GM19025 (cell line): ENCODE data around the gene ARHGAP19.

Experiments
- ATAC-seq: cut with Tn5 transposase; IDR thresholded peaks from one replicate; pipeline ENCODE4 v1.9.1; 2021; ENCODE audit warnings: mild to moderate bottlenecking, low read depth, moderate library complexity; ENCODE audit not compliant: unreplicated experiment

ARHGAP19 gene

DNA sequence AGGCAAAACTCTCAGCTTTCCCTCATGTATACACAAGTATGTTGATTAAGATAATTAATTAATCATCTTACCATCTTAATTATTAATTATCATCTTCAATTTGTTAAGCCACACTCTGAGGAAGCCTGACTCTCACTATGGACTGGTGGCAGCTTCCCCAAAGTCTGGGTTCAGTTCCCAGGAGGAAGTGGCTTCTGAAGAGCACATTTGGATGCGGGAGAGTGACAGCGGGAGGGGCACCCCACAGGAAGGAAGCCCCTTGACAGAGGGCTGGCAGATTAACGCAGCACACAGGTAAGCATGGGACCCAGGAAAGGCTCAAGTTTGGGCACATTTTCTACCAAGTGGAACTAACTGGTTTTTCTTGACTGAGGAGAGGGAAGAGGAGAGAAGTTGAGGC is 93.3 kb downstream of the ARHGAP19 start:
- no peak for ATAC-seq

DNA sequence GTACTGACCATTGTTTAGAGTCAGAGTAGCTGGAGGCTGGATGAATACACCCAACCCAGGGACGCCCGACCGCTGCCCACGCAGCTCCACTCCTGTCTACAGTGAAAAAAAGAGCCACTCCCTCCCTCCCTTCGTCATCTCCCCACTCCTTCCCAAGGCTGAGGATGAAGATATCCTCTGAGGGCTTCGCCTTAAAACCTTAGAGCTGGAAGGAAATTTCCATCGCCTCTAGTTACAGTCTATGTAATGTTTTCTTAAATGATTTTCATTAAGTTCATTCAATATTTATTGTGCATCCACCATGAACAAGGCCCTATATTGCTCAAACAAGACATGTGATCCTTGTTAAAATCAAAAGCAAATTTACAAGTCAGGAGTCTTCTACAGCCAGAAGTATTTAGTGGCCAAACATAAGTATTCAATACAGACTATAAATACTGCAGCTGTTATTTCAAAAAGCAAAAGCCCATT is 95.4 kb downstream of the ARHGAP19 start:
- no peak for ATAC-seq

DNA sequence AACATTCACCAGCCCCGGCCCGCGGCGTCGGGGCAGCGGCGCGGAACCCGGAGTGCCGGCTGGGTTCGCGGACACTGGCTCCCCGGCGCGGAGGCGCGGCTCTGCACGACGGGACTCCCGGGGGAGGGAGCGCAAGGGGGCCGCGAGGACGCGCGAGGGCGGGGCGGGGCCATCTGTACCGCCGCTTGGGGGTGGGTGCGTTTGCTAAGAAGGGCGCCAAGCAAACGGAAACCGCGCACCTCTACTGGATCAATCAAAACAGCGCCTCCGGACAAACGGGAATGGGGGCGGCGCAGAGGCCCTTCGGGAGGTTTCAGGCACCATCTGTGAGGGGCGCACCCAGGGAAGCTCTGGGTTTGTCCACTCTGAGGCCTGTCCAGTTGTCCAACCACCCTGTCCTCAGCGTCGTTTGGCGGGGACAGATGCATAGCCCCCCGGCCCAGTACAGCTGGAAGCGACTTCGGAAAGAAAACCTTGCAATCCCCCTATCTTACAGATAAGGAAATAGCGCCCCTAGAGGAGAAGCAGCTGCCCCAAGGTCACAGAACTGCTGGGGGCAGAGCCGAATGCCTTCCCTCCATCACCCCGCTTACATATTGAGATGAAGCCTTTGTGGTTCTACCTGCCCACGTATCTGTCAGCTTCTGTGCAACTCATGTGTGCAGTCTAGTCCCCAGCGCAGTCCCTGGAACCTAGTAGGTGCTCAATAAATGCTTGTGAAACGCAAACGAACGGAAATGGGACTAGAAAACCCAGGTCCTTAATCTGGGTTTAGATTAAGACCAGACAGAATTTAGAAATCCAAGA is 96.0 kb downstream of the ARHGAP19 start:
- ATAC-seq = no peak

DNA sequence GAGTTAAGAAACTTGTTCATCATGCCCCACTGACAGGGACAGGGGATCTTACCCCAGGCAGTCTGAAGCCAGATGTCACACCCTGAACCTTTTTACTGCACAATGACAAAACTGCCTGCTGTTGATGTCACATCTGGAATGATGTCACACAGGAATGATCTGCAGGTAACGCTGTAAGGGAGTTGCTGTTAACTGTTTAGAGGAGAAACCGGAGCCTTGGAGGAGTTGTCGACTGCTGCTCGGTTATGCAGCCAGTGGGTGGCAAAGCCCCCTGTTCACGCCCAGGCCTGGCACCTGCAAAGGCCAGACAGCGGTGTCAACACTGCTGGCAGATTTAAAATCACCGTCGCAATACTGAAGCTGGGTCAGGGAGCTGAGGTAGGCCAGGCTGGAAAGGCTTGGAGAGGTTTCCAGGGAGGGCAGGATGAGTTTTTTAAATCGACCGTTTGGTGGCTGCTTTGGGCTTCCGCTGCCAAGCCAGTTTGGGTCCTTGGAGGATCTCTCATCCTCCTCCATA is 96.7 kb downstream of the ARHGAP19 start:
- no peak for ATAC-seq

DNA sequence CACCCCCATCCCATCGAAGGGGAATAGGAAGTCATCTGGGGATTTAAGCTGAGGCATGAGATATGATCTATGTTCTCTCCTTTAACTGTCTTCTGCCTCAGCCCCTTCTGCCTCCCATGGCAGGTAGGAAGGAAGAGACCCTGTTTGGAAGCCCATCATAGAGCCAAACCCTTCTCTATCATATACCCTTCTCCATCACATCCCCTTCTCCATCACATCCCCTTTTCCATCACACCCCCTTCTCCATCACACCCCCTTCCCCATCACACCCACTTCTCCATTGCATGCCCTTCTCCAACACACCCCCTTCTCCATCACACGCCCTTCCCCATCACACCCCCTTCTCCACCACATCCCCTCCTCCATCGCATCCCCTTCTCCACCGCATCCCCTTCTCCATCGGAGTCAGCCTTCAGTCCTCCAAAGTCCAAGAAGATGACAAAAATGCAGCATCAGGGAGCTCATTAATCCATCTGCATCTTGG is 99.4 kb downstream of the ARHGAP19 start:
- ATAC-seq = no peak

DNA sequence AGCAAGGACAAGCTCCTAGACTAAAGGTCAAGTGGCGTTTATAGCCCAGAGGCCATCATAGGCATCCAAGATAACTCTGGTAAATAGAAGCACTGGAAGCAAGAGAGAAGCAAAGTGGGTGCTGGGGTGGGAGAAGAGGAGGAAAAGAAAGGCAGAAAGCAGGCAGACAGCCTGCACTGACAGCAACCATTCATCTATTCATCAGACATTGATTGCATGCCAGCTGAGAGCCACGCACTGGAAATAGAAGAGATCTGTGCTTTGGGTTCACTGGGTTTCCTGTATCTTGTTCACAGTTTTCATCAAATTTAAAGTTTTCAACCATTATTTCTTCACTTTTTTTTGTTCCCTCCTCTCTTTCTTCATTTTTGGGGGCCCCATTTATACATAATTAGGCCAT is 102.0 kb downstream of the ARHGAP19 start:
- ATAC-seq = no peak

DNA sequence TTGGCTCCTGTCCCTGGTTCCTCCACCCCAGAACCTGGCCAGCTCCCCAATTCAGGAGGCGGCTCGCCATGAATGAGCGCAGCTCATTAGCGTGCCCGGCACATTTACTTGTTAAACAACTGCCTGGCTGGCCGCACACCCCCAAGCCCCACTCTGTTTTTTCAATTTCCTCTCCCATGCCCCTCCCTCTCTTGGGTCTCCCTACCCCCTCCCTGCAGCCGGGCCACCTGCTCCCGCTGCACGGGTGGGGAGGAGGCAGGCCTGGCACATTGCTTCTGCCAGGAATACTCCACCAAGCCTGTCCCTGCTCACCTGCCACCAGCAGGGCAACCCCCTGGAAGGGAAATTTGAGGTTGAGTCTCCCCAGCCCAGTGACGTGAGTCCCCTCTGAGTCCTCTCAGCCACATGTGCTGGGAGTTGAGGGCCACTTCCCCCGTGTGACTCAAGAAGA is 104.2 kb downstream of the ARHGAP19 start:
- ATAC-seq = no peak

DNA sequence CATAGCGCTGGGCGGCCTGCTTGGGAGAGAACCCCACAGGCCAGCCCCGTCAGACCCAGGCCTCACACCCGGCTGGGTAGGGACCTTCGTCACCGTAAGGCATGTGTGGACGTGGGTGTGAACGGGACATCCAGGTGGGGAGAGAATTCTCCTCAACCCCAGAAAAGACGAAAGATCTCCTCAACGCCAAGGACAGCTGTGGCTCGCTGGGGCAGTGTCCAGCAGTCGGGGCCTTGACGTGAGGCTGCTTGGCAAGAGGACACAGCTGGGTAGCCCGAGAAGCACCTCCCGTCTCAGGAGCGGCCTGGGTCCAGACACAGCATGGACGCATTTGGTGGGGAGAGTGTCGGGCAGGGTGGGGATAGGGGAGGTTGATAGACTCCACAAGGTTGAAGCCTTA is 105.5 kb downstream of the ARHGAP19 start:
- no peak for ATAC-seq

DNA sequence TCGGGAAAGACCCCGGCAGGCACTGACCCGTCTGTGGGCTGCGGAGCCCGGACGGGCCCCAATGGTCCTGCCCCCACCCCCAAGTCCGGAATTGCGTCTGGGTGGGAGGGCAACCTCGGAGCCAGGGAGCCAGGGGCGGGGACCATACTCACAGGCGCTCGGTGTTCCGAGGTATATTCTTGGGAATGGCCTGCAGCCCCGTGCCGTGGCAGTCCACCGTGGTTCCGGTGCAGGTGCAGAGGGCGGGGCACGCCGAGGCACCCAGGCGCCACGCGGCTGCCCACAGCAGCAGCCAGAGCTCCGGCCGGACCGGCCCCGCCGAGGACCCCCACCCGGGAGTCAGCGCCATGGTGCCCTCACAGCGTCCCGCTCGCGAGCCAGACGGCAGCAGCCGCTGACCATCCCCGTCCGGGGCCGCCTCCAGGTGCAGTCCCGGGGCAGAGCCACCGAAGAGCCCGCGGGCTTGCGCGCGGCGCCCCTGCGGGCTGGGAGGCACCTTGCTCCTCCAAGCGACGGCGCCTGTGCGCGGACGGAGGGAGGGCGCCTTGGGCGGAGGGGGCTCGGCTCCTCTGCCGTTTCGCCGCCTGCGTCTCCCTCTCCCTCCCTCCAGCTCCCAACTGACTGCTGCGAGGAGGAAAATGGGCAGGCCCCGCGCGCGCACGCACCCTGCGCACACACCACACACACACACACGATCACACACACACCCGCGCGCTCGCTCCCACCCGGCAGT is 106.9 kb downstream of the ARHGAP19 start, which contains the start of gene SLIT1:
SLIT1 (minus strand) TSS at position 634 of the 733 bp plus-strand sequence; CDS start at position 349, 285 bp downstream.
- no peak for ATAC-seq

DNA sequence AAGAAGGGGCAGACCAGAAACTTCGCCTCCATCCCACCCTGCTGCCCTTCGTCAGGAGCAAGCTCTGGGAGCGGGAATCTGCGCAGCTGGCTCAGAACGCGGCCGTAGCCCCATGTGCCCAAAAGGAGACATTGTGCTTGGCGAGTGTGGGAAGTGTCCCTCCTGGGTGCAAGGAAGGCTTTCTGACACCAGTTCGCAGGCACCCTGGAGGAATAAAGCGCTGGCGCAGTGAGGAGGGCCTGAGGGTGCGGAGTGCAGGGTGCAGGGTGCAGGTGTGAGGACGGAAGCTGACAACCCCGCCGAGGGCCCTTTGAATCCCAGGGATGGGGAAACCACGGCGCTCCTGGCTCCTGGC is 107.5 kb downstream of the ARHGAP19 start:
- no peak for ATAC-seq

DNA sequence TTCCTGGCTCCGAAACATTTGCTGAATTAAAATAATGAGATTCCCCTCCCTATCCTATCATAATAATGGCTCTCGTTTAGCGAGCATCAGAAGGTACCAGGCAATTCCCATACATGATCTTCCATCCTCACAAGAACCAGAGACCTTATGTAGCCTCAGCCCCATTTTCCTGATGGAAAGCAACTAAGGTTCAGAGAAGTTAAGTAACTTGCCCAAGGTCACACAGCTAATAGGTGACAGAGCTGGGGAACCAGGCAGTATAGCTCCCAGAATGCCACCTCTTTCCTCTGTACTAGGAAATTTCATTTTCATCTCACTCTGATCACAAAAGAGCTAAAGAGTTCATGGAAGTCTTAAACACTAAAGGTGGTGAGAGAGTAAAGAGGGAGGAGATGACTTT is 109.1 kb downstream of the ARHGAP19 start:
- no peak for ATAC-seq

DNA sequence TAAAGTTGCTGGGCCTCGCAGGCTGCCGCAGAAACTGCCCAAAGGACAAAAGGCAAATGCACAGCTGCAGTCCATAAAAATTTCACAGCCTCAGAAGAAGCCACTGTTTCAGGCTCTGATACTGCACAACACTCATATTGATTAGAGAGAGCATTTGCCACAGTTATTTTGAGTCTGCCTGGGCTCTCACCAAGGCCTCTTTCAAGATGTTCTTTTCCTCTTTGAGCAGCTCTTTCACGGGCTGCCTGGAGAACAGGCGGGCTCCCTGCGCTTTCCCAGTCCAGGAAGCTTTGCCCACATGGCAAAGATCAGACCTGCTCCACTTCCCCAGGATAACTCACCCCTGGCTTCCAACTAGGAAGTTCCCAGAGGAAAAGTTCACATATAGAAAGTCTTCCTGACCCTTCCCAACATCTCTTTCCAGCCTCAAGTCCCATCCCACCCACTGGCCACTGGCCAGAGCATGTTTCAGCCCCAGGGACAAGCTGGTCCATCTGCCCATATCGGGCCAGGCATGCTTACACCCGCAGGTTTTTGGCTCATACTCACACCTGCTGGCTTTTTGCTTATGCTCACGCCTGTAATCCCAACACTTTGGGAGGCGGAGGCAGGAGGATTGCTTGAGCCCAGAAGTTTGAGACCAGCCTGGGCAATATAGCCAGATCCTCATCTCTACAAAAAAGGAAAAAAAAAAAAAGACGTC is 110.0 kb downstream of the ARHGAP19 start:
- no peak for ATAC-seq

DNA sequence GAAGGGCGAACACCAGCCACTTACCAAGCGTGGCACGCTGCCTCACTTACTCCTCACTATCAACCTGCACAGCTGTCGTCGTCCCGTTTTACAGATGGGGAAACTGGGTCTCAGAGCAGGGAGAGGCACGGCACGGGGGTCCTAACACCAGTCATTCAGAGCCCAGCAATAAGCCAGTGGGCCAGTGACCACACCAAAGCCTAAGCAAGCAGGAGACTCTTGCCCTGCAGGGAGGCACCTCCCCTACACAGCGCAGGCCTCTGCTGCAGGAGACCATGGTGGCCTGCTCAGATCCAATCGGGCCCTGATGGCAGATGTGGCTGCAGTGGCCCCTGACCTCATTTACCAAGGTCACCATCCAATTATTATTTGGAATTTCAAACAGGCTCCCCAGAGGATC is 111.5 kb downstream of the ARHGAP19 start:
- ATAC-seq = no peak

DNA sequence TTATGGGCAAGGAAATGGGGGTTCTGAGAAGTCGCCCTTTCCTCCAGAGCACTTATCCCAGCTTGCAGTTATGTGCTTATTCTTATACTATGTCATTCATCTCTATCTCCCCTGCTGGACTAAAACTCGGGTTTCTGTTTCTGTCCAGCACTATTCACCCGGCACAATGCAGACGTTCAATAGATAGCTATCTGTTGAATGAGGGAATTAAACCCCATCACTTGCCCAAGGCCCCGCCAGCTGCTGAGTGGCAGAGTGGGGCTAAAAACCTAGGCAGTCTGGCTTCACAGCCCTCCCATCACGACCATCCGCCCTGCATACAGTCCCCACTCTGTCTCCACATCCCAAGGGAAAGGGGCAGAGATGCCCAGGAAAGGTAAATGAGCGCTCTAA is 112.1 kb downstream of the ARHGAP19 start:
- no peak for ATAC-seq

DNA sequence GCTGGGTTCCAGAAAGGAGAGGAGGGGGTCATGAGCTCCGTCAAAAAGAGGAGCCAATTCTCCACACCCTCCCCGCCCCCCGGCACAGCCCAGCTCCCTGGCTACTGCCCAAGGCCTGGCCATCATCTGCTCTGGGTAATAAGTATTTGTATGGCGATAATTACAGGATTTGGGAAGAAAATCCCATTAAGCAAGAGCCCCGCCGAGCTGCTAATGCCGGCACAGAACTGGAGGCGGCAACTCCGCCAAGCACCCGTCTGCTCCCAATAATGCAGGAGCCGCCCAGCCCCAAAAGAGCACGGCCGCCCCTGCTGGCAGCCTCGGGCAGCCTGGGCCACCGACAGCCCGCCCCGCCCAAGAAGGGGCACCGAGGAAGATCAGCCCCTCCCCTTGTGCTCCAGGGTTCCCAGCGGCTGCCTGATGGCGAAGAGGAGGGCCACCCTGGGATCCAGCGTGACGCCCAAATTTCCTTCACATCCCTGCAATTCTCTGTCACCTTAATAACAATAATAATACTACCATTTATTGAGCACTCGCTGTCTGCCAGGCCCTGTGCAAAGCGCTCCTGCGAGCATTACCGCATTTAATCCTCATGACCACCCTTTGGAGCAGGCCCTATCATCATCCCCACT is 112.6 kb downstream of the ARHGAP19 start:
- no peak for ATAC-seq

DNA sequence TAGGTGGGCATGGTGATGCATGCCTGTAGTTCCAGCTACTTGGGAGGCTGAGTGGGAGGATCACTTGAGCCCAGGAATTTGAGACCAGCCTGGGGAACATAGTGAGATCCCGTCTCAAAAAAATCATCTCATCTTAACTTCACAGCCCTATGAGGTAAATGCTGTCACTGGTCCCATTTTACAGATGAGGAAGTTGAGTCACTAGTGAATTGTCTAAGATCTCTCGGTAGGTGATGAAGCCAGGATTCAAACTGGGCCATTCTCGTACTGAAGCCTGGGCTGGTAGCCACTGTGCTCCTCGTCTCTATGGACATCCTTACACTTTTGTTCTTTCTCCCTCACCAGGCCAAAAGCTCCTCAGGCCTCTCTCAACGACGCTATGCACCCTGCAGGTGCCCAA is 113.1 kb downstream of the ARHGAP19 start:
- no peak for ATAC-seq

DNA sequence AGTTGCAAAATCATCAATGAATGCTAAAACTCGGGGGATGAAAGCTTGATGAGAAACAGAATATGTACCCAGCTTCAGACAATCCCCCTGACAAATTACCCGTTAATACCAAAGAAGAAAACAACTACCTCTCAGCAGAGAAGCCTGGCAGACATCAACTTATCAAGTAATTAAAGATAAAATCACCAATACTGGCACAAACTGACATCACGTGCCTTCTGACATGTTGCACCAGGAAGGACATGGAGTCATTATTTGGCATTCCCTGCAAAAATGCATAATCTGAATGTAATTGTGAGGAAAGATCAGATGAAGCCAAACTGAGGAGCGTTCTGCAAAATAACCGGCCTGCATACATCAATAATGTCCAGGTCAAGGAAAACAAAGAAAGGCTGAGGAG is 114.4 kb downstream of the ARHGAP19 start:
- ATAC-seq = no peak

DNA sequence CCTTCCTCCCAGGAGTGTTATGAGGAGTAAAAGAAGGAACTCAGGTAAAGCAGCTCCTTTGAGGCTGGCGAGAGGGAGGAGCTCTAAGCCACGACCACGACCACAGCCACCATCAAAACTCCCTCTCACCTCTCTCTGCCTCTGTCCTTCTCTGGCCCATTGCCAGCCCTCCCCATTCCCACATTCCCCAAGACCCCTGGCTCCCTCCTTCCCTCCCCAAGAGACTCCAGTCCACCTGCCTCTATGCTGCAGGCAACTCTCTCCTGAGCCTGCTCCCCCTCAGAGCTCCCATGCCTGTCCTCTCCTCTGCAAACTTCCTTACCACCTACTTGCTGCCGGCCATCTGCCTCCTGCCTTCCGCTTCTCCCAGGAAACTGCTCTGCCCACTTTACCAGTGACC is 116.2 kb downstream of the ARHGAP19 start:
- ATAC-seq = no peak

DNA sequence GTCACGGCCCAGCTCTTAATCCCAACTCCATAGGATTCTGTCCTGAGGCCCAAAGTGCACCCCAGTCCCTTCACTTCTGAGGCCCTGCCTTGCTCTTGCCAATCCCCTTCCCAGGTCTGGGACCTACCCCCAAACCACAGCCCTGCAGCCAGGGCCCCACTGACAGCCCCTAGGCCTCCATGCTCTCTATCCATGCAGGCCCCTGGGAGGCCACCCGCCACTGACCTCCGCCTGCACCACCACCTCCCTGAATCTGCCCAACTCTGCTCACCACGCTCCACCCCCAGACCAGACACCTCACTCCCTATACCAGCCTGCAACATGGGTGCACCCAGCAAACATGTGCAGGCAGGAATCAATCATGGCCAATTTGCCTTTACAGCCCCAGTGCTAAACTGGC is 116.9 kb downstream of the ARHGAP19 start:
- no peak for ATAC-seq

DNA sequence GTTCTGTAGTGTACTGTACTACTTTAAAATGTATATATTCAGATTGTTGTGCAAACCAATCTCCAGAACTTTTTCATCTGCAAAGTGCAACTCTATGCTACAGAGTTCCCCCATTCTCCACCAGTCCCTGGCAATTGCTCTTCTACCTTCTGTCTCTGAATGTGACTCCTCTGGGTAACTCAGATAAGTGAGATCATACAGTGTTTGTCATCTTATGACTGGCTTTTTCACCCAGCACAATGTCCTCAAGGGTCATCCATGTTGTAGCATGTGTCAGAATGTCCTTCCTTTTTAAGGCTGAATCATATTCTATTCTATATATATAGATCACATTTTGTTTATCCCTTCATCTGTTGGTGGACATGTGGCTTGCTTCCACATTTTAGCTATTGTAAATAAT is 117.5 kb downstream of the ARHGAP19 start:
- ATAC-seq = no peak
